Caco-2 (cell line): ENCODE data around the gene TNFRSF4. TPM values are rescaled to one million over a fixed set of nuclear protein-coding genes. Genes with fewer than 3 reads are reported as not detected.

Source experiments
- BruUV-seq: library from RNA; stranded (reverse); fragments of 400-500 nt; replicated peaks from 2 replicates; lab custom pipeline; 2021; lab: Mats Ljungman, UMichigan
- CTCF ChIA-PET: fragments of 300-600 bp; sonication (Branson Sonifier 250); formaldehyde crosslinking; loops from one replicate; lab custom pipeline; 2022; ENCODE audit warnings: antibody characterized with exemption; lab: Charles Lee
- POLR2A ChIA-PET: fragments of 300-600 bp; sonication (Branson Sonifier 250); formaldehyde crosslinking; loops from one replicate; lab custom pipeline; 2022; ENCODE audit warnings: antibody characterized with exemption; lab: Charles Lee
- DNase-seq, 2 experiments: peaks; one replicate each; pipeline versions ENCODE4 v3.0.0 to v3.0.0-alpha.2; 2020 to 2022
- H3K27me3 ChIP-seq: replicated peaks from 2 replicates; pipeline ENCODE4 v1.6.0; 2011; ENCODE audit warnings: low read length; ENCODE audit not compliant: control insufficient read depth, insufficient read depth
- H3K36me3 ChIP-seq: 2 replicates; pipeline ENCODE4 v1.5.1; 2011; ENCODE audit warnings: low read length; ENCODE audit not compliant: control insufficient read depth, insufficient read depth
- H3K4me1 ChIP-seq: fragments of 250-450 bp; sonication (Bioruptor Pico); 2 replicates; pipeline ENCODE4 v1.5.1; 2020; ENCODE audit warnings: mild to moderate bottlenecking
- H3K4me3 ChIP-seq: 2 replicates; pipeline ENCODE4 v1.5.1; 2011; ENCODE audit warnings: low read depth, mild to moderate bottlenecking, control low read depth, low read length
- H3K9me3 ChIP-seq: fragments of 250-450 bp; sonication (Bioruptor Pico); 2 replicates; pipeline ENCODE4 v1.5.1; 2020; ENCODE audit warnings: mild to moderate bottlenecking, moderate library complexity
- H3K27ac Mint-ChIP-seq: one replicate; pipeline ENCODE4 v1.8.0; 2022; ENCODE audit warnings: mixed read lengths; ENCODE audit not compliant: unreplicated experiment
- H3K27me3 Mint-ChIP-seq: one replicate; pipeline ENCODE4 v1.8.0; 2022; ENCODE audit warnings: mixed read lengths; ENCODE audit not compliant: insufficient read depth, unreplicated experiment
- H3K36me3 Mint-ChIP-seq: one replicate; pipeline ENCODE4 v1.8.0; 2022; ENCODE audit warnings: mild to moderate bottlenecking, mixed read lengths; ENCODE audit not compliant: insufficient read depth, unreplicated experiment
- H3K4me1 Mint-ChIP-seq: one replicate; pipeline ENCODE4 v1.8.0; 2022; ENCODE audit warnings: low read depth, mixed read lengths; ENCODE audit not compliant: unreplicated experiment
- H3K4me3 Mint-ChIP-seq: one replicate; pipeline ENCODE4 v1.8.0; 2022; ENCODE audit warnings: mild to moderate bottlenecking, moderate library complexity, mixed read lengths; ENCODE audit not compliant: unreplicated experiment
- H3K9me3 Mint-ChIP-seq: one replicate; pipeline ENCODE4 v1.8.0; 2022; ENCODE audit warnings: mixed read lengths; ENCODE audit not compliant: unreplicated experiment
- CTCF ChIP-seq, 2 experiments: fragments of 200-600 bp in 1 of 2; IDR thresholded peaks; 1 replicate in 1 of 2; 2 replicates in 1 of 2; pipeline versions ENCODE4 v1.5.1 to v1.8.0; 2011 to 2022; ENCODE audit warnings: antibody characterized with exemption in 1 of 2, control low read depth in 1 of 2, inconsistent platforms in 1 of 2, low read depth in 1 of 2, low read length in 1 of 2, mild to moderate bottlenecking in 1 of 2, moderate library complexity in 1 of 2; ENCODE audit not compliant: insufficient read depth in 1 of 2, severe bottlenecking in 1 of 2, unreplicated experiment in 1 of 2
- intact Hi-C: fragments of 100-400 bp; cut with micrococcal nuclease; formaldehyde crosslinking; loops from one replicate; pipeline ENCODE4 v1.10.0; 2022; ENCODE audit not compliant: unreplicated experiment
- microRNA-seq: library from miRNA; unstranded; fragments of <30 nt; microRNA quantifications from one replicate; pipeline ENCODE4 v1.2.0, GENCODE V29; 2022
- total RNA-seq: library from RNA; stranded (reverse); gene quantifications from 2 replicates; pipeline ENCODE4 v1.2.3, GENCODE V29; 2022

Gene TNFRSF4
- total RNA-seq, 1 experiment from 2014 or later, result not detected

DNA sequence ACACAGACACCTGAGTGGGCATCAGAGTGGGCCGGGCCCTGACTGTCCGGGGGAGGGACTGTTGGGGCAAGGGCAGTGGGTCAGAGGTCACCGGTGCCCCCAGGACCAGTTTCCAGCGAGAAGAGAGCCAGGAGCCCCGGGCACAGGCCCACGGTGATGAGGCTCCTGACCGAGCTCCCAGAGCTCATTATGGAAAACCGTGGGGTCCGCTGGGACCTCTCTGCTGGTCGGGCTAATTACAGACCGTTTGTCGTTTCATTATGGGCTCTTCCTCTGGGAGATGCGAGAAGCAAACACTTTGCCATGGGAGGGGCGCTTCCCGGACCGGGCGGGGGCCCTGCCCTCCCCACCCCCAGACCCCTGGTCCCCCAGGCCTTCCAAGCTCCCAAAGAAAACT is 52.3 kb downstream of the TNFRSF4 start:
- Histone ChIP-seq H3K4me3 (no peak overlapping the region), H3K4me1 (peaks cover 23% of the 10 kb centered on the region), H3K27me3 (no peaks in the 10 kb centered on the region), H3K9me3 (no peaks in the 10 kb centered on the region), H3K36me3 (no peaks in the 10 kb centered on the region)
- H3K36me3 Mint-ChIP-seq, result peaks cover 30% of the 10 kb centered on the region
- no peaks in the 10 kb centered on the region for H3K27me3 Mint-ChIP-seq
- no peak overlapping the region for H3K27ac Mint-ChIP-seq
- H3K4me3 Mint-ChIP-seq, result no peak overlapping the region
- no peaks in the 10 kb centered on the region for H3K4me1 Mint-ChIP-seq
- ChIA-PET POLR2A (interaction anchor here (1.3 to 1.5 kb wide), 2 partner anchors 10 to 69 kb away, joined by 5 to 7 read pairs; no protein-coding TSS in a partner anchor), CTCF (no interaction called here)
- H3K9me3 Mint-ChIP-seq, result no peaks in the 10 kb centered on the region
- no peak for TF ChIP-seq CTCF (IDR thresholded peaks at IDR 0.05; ENCODE audit: insufficient read depth in 1 of 2, low read depth in 1 of 2, low read length in 1 of 2, severe bottlenecking in 1 of 2, unreplicated experiment in 1 of 2)
- BruUV-seq, result no TSS peak
- DNase-seq, result no peak
- intact Hi-C loops, result loop anchor here (2.0 to 5.0 kb wide), 3 partner anchors 37 to 144 kb away; no protein-coding TSS in a partner anchor

Small RNA genes lying within 50 kb of the gene (microRNA-seq; reads per million reads assigned to microRNA genes)
- 745 reads per million, percentile 85 among the genes with 10 or more reads in this experiment for gene MIR200A
- gene MIR200B, result 13,305 reads per million, percentile 98 among the genes with 10 or more reads in this experiment
- 1,317 reads per million, percentile 90 among the genes with 10 or more reads in this experiment for gene MIR429

Other genes with a start within 250 kb of the TNFRSF4 start
- 3.1 and 4.0 TPM in 2 replicates for gene PLEKHN1, start 247.7 kb downstream of the TNFRSF4 start, total RNA-seq
- gene PERM1, start 232.1 kb downstream of the TNFRSF4 start, total RNA-seq, result 0.18 and 0.65 TPM in 2 replicates
- gene HES4, start 214.1 kb downstream of the TNFRSF4 start, total RNA-seq, result 45.5 and 53.8 TPM in 2 replicates
- gene ISG15, start 200.7 kb downstream of the TNFRSF4 start, total RNA-seq, result 55.5 and 63.1 TPM in 2 replicates
- gene AGRN, start 194.0 kb downstream of the TNFRSF4 start, total RNA-seq, result 176 and 188 TPM in 2 replicates
- gene RNF223, start 139.8 kb downstream of the TNFRSF4 start, total RNA-seq, result 0.56 and 0.57 TPM in 2 replicates
- 12.9 and 14.0 TPM in 2 replicates for gene C1orf159, start 98.1 kb downstream of the TNFRSF4 start, total RNA-seq
- gene TTLL10, start 40.3 kb downstream of the TNFRSF4 start, total RNA-seq, result 0.29 and 1.2 TPM in 2 replicates
- not detected in 2 replicates for gene TNFRSF18, start 7.6 kb downstream of the TNFRSF4 start, total RNA-seq
- gene SDF4, start 17.8 kb upstream of the TNFRSF4 start, total RNA-seq, result 138 and 140 TPM in 2 replicates
- 24.8 and 25.3 TPM in 2 replicates for gene B3GALT6, start 18.1 kb upstream of the TNFRSF4 start, total RNA-seq
- 3.4 and 3.7 TPM in 2 replicates for gene C1QTNF12, start 32.6 kb upstream of the TNFRSF4 start, total RNA-seq
- 57.2 and 62.7 TPM in 2 replicates for gene UBE2J2, start 59.7 kb upstream of the TNFRSF4 start, total RNA-seq
- gene SCNN1D, start 66.3 kb upstream of the TNFRSF4 start, total RNA-seq, result 1.0 and 2.8 TPM in 2 replicates
- gene ACAP3, start 93.8 kb upstream of the TNFRSF4 start, total RNA-seq, result 46.6 and 48.5 TPM in 2 replicates
- 39.8 and 43.8 TPM in 2 replicates for gene PUSL1, start 94.4 kb upstream of the TNFRSF4 start, total RNA-seq
- gene INTS11, start 110.5 kb upstream of the TNFRSF4 start, total RNA-seq, result 103 and 115 TPM in 2 replicates
- 16.2 and 16.8 TPM in 2 replicates for gene CPTP, start 110.6 kb upstream of the TNFRSF4 start, total RNA-seq
- gene TAS1R3, start 117.1 kb upstream of the TNFRSF4 start, total RNA-seq, result 0.09 and 0.29 TPM in 2 replicates
- gene DVL1, start 135.3 kb upstream of the TNFRSF4 start, total RNA-seq, result 40.6 and 43.0 TPM in 2 replicates
- 4.9 and 5.0 TPM in 2 replicates for gene MXRA8, start 144.4 kb upstream of the TNFRSF4 start, total RNA-seq
- gene AURKAIP1, start 161.1 kb upstream of the TNFRSF4 start, total RNA-seq, result 187 and 200 TPM in 2 replicates
- gene CCNL2, start 185.2 kb upstream of the TNFRSF4 start, total RNA-seq, result 145 and 147 TPM in 2 replicates
- gene MRPL20, start 193.1 kb upstream of the TNFRSF4 start, total RNA-seq, result 109 and 110 TPM in 2 replicates
- 1.6 and 3.2 TPM in 2 replicates for gene ANKRD65, start 207.1 kb upstream of the TNFRSF4 start, total RNA-seq
- 73.7 and 74.7 TPM in 2 replicates for gene VWA1, start 221.5 kb upstream of the TNFRSF4 start, total RNA-seq
- 0.84 and 0.95 TPM in 2 replicates for gene ATAD3C, start 235.5 kb upstream of the TNFRSF4 start, total RNA-seq